ENCODE results near the gene LMO3.

DNA sequence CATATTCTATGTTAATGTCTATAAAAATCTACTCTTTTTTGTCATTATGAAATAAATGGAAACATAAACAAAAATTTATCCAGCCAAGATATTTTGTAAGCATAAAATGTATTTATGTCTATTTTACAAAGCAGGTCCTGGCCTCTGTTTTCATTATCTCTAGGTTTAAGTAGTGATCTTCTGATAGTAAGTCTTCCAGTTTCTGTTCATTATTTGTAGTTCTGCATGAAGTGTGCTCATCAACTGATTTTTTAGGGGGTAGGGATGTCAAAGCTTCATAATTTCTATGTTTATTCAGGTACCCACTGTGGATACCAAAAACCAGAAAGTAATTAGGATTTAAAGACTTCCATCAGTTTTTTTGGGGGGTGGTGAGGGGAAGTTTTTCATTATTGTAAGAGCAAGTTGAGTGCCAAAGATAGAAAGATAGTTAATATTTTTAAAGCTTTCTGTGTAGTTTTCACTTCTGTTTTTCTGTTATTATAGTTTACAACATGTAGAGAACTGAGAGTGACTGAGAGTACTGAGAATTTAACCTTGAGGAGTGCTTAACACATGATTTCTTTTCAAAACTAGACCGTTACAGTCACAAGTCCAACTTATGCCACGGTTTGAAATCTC lies 30.6 kb upstream of the LMO3 start:
- TF ChIP-seq, protein P1, sequence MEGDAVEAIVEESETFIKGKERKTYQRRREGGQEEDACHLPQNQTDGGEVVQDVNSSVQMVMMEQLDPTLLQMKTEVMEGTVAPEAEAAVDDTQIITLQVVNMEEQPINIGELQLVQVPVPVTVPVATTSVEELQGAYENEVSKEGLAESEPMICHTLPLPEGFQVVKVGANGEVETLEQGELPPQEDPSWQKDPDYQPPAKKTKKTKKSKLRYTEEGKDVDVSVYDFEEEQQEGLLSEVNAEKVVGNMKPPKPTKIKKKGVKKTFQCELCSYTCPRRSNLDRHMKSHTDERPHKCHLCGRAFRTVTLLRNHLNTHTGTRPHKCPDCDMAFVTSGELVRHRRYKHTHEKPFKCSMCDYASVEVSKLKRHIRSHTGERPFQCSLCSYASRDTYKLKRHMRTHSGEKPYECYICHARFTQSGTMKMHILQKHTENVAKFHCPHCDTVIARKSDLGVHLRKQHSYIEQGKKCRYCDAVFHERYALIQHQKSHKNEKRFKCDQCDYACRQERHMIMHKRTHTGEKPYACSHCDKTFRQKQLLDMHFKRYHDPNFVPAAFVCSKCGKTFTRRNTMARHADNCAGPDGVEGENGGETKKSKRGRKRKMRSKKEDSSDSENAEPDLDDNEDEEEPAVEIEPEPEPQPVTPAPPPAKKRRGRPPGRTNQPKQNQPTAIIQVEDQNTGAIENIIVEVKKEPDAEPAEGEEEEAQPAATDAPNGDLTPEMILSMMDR (IDR thresholded peaks at IDR 0.05): no peak
- TF ChIP-seq POLR2A (IDR thresholded peaks at IDR 0.05) (no peak), EP300 (IDR thresholded peaks at IDR 0.05) (no peak), POLR2AphosphoS5 (IDR thresholded peaks at IDR 0.05) (no peak)
